ENCODE results near the gene CNPPD1.

The CNPPD1 gene

GRCh38 chr2:219178377-219179175 lies 1.9 kb upstream of the CNPPD1 start:
- no peak for DNase-seq

GRCh38 chr2:219177552-219178376 lies 1.0 kb upstream of the CNPPD1 start, which contains the start of gene RETREG2:
RETREG2 (plus strand) TSS chr2:219178275; CDS start chr2:219178353, 78 bp downstream.
- DNase-seq = peak in 1 of 2 experiments; percentile 24

GRCh38 chr2:219175928-219176817 lies 552 bp downstream of the CNPPD1 start:
- no peak for DNase-seq

GRCh38 chr2:219175486-219175885 lies 1.2 kb downstream of the CNPPD1 start:
- no peak for DNase-seq

GRCh38 chr2:219174801-219175200 lies 1.9 kb downstream of the CNPPD1 start:
- DNase-seq = no peak

GRCh38 chr2:219174146-219174545 lies 2.6 kb downstream of the CNPPD1 start:
- no peak for DNase-seq

- no peak for DNase-seq
Observed at GRCh38 chr2:219173176-219173575, 3.5 kb downstream of the CNPPD1 start.

GRCh38 chr2:219172231-219173154 lies 4.2 kb downstream of the CNPPD1 start:
- no peak for DNase-seq

- DNase-seq = no peak
Observed at GRCh38 chr2:219171231-219171651, 5.5 kb downstream of the CNPPD1 start.

GRCh38 chr2:219169930-219170654 lies 6.6 kb downstream of the CNPPD1 start, which contains the start of gene SLC23A3:
SLC23A3 (minus strand) TSS chr2:219170029; CDS start chr2:219169984, 45 bp downstream.
- no peak for DNase-seq

GRCh38 chr2:219168932-219169331 lies 7.8 kb downstream of the CNPPD1 start:
- DNase-seq = no peak

- DNase-seq = no peak
Observed at GRCh38 chr2:219168526-219168925, 8.2 kb downstream of the CNPPD1 start.

- no peak for DNase-seq
Observed at GRCh38 chr2:219167997-219168396, 8.7 kb downstream of the CNPPD1 start.

- DNase-seq = no peak
Observed at GRCh38 chr2:219165058-219165911, 11.4 kb downstream of the CNPPD1 start.

GRCh38 chr2:219163156-219163555 lies 13.6 kb downstream of the CNPPD1 start:
- peak in 1 of 2 experiments; percentile 2 for DNase-seq

- DNase-seq = no peak
Observed at GRCh38 chr2:219161097-219161496, 15.6 kb downstream of the CNPPD1 start.

GRCh38 chr2:219160186-219161017 lies 16.3 kb downstream of the CNPPD1 start, which contains the start of gene NHEJ1:
NHEJ1 (minus strand) TSS chr2:219160815; CDS start chr2:219158362, 2,453 bp downstream.
- peak; percentile 71 to 82 for DNase-seq

GRCh38 chr2:219159771-219160185 lies 16.9 kb downstream of the CNPPD1 start:
- no peak for DNase-seq

GRCh38 chr2:219158586-219158985 lies 18.1 kb downstream of the CNPPD1 start:
- no peak for DNase-seq
